NCI-H2196 (cell line): ENCODE results near the gene SOS1.

Experiments used
- DNase-seq: peaks from one replicate; lab custom pipeline; 2025; ENCODE audit not compliant: unreplicated experiment; lab: John Stamatoyannopoulos, UW

Gene SOS1

DNA sequence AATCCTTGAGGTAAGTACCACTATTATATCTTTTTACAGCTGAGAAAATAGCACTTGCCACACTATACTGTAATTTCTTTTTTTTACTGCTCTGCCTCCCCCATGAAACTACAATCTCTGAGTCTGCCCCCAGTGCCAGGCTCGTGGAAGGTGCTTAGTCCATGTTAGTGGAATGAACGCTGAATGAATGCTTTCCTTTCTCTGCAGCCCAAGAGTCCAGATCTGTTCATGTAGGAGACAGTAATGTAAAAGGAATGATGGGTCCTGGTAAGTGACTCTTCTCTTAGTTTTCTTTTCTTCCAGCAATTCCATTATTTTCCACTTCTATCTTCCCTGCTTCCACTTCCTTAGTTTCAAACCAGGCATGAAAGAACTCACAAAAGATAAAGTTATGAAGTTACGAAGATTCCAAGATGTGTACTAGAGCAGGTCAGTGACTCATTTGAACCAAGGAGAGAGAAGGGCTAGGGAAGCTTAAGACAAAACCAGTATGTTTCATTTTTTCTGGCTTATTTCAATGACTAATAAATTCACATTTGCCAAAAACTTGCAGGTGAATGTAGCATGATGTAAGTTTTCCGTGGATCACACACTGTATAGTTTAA lies 185.2 kb downstream of the SOS1 start:
- DNase-seq, result no peak

DNA sequence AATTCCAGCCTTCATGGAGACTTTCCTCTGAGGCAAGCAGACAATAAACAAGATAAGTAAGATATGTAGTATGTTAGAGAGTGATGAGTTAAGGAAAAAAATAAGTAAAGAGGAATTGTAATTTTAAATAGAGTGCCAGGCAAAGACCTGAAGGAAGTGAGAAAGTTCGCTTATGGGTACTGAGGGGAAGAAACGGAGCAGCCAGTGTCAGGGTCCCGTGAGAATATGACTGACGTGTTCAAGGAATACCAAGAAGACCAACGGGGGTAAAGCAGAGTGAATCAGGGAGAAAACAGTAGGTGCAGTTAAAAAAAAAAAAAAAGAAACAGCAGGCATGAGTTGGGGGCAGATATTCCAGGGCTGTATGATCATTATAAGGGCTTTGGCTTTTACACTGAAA lies 186.1 kb downstream of the SOS1 start:
- no peak for DNase-seq

DNA sequence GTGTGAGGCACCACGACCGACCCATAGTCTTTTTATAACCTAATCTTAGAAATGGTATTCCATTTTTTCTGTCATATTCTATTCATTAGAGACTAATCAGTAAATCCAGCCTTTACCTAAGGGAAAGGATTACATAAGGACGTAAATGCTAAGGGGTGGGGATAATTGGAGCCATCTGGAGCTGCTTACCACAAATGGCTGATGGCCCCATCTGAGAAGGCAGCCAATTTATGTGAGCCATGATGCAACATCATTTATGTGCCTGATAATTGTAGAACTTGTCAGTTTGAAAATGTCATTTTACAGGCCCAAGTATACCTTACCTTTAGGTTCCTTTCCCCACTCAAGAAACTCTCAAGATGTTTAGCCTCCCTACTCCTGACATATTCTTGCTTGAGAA lies 187.2 kb downstream of the SOS1 start:
- DNase-seq, result no peak

DNA sequence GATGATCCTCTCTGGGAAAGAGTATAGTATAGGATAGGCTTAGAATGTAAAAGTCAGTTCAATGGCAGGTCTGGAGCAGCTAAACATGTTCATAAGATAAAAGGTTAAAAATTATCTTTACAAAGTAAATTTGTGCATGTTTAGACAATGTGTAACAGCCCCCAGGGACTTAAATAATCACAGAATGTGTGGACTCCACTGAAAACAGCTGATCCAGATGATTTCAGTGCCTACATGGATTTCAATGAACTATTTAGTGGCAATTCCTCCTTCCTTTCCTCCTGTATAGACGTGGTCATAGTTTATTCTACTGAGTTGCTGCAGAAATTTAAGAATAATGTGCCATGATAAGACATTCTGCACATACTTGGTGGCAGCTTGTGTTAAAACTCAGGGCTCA lies 188.3 kb downstream of the SOS1 start:
- DNase-seq, result no peak
